GM21360 (cell line): ENCODE measurements around the gene MPRIP.
"Not testable (repeated sequence)": the region's sequence is repeated elsewhere in the genome, so short reads cannot be mapped to it uniquely, and the experiment has no call there.

Source experiments
- ATAC-seq: cut with Tn5 transposase; IDR thresholded peaks from one replicate; pipeline ENCODE4 v1.9.1; 2021; ENCODE audit warnings: mild to moderate bottlenecking, moderate library complexity; ENCODE audit not compliant: unreplicated experiment

The MPRIP gene

DNA sequence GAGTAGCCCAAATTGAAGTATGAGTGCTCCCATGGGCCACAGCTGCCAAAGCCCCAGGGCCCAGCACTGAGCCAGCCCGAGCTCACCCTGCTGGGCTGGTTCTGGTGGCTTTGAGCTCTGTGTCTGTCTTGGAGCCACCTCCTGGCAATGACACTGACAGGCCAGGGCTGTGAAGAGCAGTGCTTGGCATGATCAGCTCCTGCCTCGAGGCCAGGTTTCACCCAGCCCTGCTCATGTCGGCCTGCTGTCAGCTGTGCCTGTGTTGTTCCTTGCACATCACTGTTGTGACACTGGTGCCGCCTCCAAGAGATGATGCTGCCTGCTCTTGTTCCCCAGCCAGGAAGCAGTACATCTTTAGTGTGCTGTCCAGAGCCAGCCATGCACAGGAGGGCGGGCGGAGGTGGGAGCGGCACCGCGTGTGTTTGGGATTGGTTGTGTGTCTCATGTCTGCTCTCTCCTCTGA, 137.9 kb downstream of the MPRIP start:
- no peak for ATAC-seq

DNA sequence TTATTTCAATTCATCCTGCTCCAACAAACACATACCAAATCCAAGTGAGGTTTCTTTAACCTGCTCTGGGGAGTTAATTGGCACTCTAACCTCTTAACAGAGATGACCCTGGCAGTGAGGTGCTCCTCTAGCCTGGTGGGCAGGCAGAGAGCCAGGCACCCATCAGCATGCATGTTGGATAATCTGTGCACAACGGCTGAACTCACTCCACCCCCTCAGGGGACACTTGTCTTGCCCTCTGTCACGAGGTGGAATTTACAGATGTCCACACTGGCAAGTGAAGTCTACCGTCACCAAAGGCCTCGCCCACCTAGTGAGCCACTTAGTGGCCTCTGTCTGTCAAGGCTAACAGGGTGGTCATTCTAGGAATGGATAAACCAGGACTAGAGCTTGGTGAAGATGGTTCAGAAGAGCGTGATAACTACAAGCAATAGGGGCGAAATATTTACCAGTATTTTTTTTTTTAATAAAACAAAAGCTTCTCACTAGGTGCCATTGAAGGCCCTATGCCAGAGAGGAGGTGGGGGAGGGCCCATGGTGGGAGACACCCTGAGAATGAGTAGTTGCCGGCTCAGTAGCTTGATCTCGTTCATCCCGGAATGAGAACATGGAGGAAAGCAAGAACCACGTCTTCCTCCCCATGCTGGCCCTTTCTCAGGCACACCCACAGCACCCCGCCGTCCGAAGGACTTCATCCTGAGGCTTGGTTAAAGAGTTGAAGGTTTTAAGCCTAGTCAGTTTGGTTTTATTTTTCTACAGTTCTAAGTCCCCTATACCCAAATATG, 138.7 kb downstream of the MPRIP start:
- no peak for ATAC-seq

DNA sequence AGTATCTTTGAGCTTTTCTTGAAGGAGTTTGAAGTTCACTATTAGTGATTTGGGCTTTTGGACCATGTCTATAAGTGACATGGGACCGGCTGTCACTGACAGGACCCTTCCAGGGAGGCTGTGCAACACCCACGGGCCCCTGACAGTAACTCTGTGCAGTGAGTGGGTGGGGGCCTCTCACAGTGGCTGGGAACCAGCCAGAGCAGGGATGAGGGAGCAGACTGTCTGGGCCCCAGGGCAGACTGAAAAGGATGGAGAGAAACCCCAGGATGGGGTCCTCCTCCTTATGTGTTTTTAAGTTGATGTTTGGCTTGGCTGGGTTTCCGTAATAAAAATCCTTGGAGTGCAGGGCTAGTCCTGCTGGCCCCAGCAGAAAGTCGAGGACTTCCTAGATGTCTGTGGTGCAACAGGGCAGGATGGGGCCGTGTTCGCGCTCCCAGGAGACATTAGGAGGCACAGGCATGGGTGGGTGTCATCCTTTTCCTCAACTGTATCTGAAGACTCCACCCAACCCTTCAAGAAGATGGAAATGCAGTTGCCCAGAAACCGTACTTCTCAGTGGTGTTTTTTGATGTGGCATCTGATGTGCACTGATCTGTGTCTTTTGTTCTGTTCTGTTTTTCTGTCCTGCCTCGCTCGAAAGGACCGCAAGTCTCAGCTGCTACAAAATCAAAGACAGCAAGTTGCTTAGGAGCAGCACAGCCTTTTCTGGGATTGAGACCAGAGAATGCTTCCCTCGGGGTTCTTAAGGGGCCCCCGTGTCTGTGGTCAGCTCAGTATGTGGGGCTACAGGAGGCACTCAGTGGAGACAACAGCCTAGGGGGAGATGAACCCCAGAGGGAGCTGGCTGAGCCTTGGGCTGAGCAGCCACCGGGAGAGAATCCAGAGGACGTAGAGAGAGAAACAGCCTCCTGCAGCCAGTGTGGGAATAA, 139.7 kb downstream of the MPRIP start:
- ATAC-seq = no peak

DNA sequence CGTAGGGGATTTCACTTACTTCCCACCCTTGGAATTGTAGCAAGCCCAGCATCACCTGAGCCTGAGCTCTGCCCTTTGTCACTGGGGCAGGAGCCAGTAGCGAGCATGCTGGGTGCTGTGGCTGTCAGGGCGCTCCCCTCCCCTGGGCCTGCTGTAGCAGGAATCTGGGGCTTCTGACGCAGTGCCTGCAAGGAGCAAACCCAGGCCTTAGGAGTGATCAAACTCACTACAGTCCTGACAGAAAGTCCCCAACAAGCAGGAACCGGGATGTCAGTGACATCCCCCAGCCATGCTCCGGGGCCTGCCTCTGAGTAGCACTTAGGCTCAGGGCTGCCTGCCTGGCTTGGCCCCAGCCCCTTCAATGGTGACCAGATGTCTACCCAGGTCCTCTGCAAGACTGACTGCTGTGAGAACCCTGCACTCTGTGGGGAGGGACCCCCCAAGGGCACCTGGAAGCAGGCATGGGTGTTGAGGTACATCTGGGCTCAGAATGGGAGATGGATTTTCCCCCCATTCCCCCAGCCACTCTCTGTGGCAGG, 140.4 kb downstream of the MPRIP start:
- ATAC-seq = no peak

DNA sequence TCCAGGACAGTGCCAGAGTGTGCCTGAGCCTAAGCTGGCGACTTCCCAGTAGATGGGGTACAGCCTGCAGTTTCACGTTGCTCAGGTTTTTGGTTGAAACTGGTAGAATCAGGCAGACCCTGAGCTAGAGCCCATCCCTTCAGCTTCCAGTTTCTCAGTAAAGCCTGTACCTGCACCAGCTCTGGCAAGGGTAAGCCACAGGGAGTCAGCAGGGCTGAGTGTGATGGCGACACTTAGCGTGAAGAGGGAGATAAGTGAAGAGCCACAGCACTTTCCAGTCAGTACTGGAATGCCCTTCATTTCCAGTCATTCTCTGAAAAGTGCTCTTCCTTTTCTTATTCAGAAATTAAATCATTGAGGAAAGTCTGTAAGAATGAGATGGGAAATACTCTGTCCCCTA, 141.5 kb downstream of the MPRIP start:
- ATAC-seq = no peak

DNA sequence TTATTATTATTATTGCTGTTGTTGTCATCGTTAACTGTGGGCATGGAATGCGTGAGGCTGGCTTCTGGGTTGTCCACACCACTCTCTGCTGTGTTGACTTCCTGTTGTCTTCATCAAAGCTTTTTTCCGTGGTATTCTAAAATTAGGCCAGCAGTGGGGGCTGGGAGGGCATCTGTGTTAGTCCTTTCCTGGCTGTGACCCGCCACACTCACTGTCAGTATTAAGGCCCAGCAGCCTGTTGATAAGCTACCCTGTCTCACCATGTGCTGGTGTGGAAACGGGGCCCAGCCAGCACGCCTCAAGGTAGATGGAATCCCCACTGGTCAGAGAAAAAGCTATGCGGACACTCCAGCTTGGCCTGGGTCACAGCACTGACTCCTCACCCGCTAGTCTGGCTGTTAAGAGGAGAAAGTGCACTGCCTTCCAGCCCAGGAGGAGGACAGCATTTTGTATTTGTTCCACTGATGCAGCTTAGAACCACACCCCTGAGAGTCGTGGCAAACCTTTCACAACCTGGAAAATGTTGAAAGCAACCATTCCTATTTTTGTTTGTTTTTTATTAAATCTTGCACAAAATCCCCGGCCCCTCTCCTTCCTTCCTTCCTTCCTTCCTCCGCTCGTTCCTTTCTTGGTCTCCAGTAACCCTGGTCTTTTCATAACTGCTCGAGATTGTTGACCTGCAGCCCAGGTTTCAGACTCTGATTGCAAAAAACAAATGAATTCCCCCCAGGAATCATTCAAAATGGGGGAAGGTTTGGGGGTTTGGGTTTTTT, 142.9 kb downstream of the MPRIP start:
- not testable (repeated sequence) for ATAC-seq

DNA sequence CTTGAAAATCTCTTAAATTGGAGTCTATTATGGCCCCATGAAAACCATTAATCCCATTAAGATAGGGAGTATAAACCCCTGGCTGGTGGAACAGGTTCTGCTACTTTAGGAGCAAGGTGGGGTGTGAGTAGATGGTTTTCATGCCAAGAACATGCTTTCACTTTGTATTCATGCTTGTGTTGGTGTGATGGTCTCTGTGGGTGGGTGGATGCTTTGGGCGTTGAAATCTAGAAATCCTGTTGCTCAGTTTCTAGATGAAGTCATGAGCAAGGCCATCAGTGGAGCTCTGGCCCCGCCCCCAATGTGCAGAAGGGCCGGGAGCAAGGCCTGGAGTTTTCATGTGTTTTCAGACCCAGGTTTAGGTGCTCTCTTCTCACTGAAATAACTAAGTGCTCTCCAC, 143.8 kb downstream of the MPRIP start:
- peak; percentile 54 for ATAC-seq

DNA sequence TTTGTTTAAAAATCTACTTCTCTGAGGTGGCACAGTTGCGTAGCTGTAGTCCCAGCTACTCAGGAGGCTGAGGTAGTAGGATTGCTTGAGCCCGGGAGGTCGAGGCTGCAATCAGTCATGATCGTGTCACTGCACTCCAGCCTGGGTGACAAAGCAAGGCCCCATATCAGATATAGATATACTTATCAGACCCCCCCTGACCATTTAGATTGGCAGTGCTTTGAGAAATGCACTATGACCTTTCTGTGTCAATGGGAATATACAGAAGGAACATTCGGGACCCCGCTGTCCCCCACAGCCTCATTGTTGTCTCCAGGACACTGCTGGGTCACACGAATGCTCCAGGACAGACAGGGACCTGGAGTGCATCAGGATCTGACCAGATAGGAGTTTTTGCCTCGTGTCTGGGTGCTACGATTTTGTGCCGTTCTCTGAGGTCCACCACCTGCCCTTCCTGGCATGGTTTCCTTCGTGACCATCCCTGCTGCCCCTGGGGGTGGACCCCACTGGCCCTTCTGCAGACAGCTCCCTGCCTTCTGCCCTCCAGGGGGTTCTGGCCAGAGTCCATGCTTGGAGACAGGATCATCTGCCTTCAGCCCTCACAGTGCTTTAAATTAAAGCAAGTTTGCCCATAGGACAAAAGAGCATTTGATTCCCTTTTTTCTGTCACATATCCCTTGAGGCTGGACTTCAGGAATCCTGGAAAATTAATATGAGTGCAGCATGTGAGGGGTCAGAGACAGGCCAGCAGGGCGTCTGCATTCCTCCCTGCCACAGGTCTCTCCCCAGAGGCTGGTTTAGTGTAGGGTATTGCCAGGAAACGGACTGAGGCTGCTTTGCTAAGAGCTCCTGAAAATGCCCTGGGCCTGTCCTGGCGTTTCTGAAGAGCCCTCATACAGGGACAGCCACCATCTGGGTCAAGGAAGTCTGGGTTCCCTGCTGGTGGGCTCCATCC, 144.6 kb downstream of the MPRIP start:
- ATAC-seq = no peak

DNA sequence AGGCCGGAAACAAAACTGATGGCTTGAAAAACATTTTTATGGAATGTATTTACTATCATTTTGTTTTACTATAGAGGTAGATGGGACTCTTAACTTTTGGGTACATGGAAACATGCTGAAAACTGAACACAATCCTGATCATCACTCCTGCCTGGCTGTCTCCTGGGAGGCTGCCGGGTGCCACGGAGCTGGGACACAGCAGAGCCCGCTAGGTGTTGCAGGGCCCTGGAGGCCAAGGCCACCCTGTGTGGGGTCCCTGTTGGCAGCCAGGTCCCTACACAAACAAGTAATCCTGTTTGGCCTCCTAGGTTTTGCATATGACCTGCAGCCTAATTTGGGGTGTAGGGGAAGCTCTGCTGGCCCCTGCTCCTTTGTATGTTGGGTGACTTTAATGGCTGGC, 146.3 kb downstream of the MPRIP start:
- ATAC-seq = no peak

DNA sequence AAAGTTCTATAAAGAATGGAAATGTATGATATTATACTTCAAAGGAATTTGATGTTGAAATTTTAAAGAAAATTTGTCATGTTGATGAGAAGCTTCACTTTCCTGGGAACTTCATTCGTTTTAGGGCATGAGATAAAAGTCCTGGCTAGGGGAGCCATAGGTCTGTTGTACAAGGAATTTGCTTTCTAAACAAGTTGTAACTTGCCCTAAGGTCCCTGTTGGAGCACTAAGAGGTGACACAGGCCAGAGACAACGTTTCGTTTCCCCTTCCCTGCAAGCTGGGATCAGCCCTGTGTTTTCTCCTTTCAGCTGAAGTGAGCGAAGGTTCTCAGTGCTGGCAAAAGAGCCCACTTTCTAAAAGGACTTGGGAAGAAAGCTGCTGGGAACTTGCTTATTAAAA, 147.3 kb downstream of the MPRIP start:
- no peak for ATAC-seq

DNA sequence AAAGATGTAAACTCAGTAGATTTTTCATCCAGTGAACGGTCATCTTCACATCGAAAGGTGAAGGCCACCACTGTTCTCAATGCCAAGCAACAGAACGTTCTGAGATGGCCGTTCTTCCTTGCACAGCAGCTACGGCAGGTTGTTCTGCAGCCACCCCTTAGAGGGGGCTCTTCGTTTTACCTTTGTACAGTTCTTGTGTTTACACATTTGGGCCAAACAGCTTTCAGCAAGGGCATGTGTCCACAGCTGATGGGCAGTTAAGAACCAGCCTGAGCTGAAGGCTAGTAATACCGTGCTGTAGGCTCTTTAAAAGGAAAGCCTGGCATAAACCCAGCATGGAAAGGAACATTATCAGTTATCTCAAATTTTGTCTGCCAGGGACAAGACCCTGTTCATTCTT, 147.9 kb downstream of the MPRIP start:
- ATAC-seq = no peak

DNA sequence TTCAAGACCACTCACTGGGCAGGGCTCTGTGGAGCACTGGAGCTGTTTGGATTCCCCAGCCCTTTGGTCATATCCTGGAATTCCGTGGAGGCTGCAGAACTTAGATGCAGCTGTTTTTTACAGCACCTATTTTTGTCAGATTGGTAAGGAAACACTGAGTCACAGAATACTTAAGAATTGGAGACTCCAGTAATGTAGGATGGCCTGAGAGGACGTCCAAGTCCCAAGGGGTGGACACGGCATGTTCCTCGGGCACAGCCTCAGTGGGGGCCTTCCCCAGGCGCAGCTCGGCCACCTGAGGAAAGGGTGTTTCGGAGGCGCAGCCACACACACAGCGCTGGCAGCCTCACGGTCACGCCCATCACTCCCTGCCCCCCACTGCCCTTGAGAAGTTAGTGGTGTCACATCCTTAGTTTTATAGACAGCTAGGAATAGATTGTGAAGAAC, 149.1 kb downstream of the MPRIP start:
- no peak for ATAC-seq

DNA sequence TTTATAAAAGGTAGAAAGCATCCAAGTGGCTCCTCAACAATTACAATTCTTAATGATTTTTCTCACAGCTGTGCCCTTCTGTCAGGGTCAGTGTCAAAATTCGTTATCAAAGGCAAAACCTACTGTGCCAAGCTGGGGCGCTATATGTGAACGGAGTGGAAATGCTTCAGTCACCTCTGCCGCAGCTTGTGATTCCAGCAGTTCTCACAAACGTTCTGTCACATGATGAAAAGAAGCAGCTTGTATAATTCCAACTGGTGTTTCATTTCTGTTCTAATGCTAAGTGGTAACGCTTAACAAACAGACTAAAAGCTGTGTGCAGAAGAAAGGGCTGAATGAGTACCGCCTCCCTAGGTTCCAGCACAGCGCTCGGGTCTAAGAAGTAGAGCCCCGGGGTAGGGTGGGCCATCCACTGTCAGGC, 149.7 kb downstream of the MPRIP start:
- no peak for ATAC-seq

DNA sequence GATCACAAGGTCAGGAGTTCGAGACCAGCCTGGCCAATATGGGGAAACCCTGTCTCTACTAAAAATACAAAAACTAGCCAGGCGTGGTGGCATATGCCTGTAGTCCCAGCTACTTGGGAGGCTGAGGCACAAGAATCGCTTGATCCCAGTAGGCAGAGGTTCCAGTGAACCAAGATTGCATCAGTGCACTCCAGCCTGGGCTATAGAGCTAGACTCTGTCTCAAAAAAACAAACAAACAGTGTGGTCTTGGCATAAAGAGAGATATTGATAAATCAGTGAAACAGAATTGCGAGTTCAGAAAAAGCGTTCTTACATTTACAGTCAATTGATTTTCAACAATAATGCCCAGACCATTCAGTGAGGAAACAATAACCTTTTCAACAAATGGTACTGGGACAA, 153.2 kb downstream of the MPRIP start:
- not testable (repeated sequence) for ATAC-seq

DNA sequence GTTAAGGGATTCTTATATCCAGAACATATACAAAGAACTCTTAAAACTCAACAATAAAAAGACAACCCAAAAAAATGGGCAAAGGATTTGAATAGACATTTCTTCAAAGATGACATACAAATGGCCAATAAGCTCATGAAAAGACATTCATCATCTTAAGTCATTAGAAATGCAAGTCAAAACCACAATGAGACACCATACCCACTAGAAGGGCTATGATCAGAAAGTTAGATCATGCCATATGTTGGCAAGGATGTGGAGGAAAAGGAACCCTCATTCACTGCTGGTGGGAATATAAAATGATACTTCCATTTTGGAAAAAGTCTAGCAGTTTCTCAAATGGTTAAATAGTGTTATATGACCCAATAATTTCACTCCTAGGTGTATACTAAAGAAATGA, 154.5 kb downstream of the MPRIP start:
- ATAC-seq = no peak

DNA sequence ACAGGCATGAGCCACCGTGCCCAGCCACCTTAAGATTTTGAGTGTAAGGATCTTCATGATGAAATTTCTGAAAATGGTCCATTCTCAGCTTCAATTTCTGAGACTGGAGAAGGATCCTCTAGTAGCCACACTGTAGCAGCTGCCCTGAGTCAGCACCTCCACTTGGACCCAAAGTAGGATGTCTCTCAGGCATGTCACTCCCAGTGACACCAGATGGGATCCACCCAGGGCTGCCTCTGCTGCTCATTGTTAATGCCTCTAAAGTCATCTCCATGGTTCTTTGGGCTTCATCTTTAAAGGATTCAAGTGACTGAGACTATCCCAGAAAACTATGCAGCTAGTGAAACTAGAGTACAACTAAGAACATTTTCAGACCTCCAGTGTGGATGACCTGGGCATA, 156.0 kb downstream of the MPRIP start:
- no peak for ATAC-seq

DNA sequence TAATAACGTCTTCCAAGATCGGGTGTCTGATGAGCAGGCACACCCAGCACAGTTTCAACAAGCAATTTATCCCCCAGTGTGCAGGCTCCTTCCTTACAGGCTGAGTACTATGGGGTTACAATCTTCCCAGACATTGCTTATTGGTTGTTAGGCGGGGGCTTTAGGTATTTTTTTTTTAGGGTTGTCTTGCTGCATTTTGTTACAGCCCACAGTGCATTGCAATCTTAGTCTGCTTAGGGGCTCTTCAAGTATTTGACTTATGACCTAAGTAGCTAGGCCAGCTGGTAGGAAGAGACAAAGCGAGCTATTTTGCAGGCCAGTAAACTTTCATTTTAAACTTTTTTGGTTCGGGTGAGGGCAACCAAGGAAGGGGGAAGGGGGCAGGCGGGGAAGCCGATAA, 158.1 kb downstream of the MPRIP start:
- no peak for ATAC-seq

DNA sequence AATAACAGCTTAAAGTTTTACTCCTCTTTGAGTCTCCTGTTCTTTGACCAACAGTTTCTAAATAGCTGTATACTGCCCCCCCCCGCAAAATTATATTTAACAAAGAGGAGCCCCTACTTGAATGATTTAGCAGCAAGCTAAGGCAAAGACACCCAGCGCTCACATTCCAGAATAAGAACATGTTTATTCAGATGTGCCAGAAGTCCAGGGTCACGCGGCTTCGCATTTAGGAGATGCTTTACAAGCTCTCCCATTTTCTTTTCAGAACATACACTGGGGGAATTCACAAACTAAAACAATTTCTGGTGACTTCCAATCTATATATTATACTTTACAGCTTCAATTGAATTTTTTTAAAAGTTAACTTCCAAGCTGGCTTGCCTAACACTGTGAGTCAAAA, 158.6 kb downstream of the MPRIP start:
- ATAC-seq = no peak

DNA sequence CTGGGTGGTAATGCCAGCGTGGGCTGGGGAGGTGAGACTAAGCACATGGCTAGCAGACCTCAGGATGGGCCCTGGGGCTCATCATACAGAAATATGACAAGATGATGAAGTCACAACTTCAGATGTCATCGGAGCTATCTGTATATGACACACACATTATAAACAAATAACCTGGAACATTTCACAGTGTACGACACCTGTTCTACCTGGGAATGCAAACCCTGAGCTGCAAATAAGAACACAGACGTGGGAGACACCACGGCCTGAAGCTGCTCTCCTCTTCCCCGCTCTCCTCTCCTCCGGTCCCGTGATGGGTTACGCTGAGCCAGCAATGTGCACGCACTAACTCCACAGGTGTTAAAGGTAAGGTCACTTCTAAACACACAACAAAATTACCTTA, 159.0 kb downstream of the MPRIP start:
- no peak for ATAC-seq

DNA sequence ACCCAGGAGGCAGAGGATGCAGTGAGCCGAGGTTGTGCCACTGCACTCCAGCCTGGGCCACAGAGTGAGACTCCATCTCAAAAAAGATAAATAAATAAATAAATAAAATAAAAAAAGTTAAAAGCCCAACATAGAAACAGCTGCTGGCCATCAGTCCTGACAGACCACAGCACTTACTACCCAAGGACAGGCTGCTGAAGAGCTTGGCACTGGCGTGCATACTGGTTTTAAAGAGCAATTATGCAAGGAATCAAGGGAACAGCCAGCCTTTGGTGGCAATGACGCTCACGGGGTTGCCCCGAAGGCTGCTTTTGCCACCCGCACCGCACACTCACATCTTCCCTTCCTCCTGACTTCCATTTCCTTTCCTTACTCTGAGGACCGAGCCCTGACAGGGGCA, 159.7 kb downstream of the MPRIP start:
- no peak for ATAC-seq
